GM12801 (cell line): ENCODE data around the gene SND1.

Experiments used
- CTCF ChIP-seq: IDR thresholded peaks from one replicate; pipeline ENCODE4 v1.5.1; 2011; ENCODE audit warnings: control low read depth; ENCODE audit not compliant: insufficient read length; ENCODE audit errors: extremely low read depth

SND1 gene

GRCh38 chr7:127654404-127655394, 2.7 kb downstream of the SND1 start:
- no peak for TF ChIP-seq CTCF

GRCh38 chr7:127655720-127656119, 3.7 kb downstream of the SND1 start:
- TF ChIP-seq CTCF = no peak

GRCh38 chr7:127657500-127657899, 5.5 kb downstream of the SND1 start:
- no peak for TF ChIP-seq CTCF

GRCh38 chr7:127658970-127659630, 7.1 kb downstream of the SND1 start:
- TF ChIP-seq CTCF = no peak

GRCh38 chr7:127665922-127666321, 13.9 kb downstream of the SND1 start:
- no peak for TF ChIP-seq CTCF

GRCh38 chr7:127666602-127667001, 14.6 kb downstream of the SND1 start:
- no peak for TF ChIP-seq CTCF

DNA sequence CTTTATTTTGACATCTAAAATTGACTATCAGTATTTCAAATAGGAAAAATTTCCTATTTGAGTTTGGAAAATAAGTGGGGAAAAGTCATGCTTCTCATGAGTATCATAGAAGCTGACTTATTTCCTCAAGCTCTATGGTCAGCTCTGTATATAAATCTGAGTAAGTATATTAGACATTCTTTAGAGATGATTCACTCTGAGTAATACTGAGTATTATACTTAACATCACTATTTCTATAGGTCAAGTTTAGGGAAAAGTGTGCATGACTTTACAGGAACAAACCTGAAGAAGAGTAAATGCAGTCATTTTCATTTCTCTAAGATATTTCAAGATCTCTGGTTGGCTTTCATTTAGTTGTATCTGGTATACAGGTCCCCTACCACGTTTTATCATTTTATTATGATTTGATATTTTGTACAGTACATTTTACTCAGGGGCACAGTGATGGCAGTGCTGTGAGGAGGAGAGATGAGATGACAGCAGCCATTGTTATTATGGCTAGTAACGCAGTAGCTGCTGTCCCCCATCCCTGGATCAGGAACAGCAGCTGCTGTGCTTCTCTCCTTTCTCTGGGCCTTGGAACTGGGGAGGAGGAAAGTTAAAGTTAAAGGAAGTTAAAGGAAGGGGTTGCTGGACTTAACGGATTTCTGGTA, 15.2 kb downstream of the SND1 start:
- TF ChIP-seq CTCF = no peak
